Subcutaneous abdominal adipose tissue (tissue), 5 donors: ENCODE data around the gene NAA16.

Experiments used
- H3K27ac ChIP-seq: one replicate; pipeline ENCODE4 v1.7.0; 2013; ENCODE audit warnings: low read depth, mild to moderate bottlenecking, inconsistent platforms, low read length, moderate library complexity
- H3K27me3 ChIP-seq, 5 donors: one replicate each; pipeline ENCODE4 v1.7.0; 2013; ENCODE audit warnings: low read length in 5 of 5, inconsistent platforms in 1 of 5; ENCODE audit not compliant: control insufficient read depth in 5 of 5, insufficient read depth in 4 of 5
- H3K36me3 ChIP-seq, 5 donors: one replicate each; pipeline ENCODE4 v1.7.0; 2013; ENCODE audit warnings: low read length in 5 of 5; ENCODE audit not compliant: control insufficient read depth in 5 of 5, insufficient read depth in 5 of 5
- H3K4me1 ChIP-seq, 5 donors: one replicate each; pipeline ENCODE4 v1.7.0; 2013; ENCODE audit warnings: low read length in 5 of 5, mild to moderate bottlenecking in 3 of 5, moderate library complexity in 1 of 5; ENCODE audit not compliant: control insufficient read depth in 5 of 5, insufficient read depth in 5 of 5
- H3K4me3 ChIP-seq, 5 donors: one replicate each; pipeline ENCODE4 v1.7.0; 2013; ENCODE audit warnings: low read length in 5 of 5, low read depth in 1 of 5
- H3K9ac ChIP-seq, 5 donors: one replicate each; pipeline ENCODE4 v1.7.0; 2013; ENCODE audit warnings: low read length in 5 of 5, mild to moderate bottlenecking in 4 of 5, moderate library complexity in 3 of 5
- H3K9me3 ChIP-seq, 5 donors: one replicate each; pipeline ENCODE4 v1.7.0; 2013; ENCODE audit warnings: low read length in 5 of 5; ENCODE audit not compliant: control insufficient read depth in 5 of 5
- donor health status: healthy.
- donor health status: healthy.
- donor health status: healthy.
- donor health status: healthy.
- donor health status: healthy.

Gene NAA16

GRCh38 chr13:41382431-41382830 lies 71.4 kb downstream of the NAA16 start:
- Histone ChIP-seq H3K27ac (no peak overlapping the region), H3K36me3 (peaks cover 0 to 7% (median 2%) of the 10 kb centered on the region in 5 donors), H3K4me1 (peaks cover 0 to 6% (median 0%) of the 10 kb centered on the region in 5 donors), H3K9ac (no peak overlapping the region), H3K9me3 (no peaks in the 10 kb centered on the region), H3K4me3 (no peak overlapping the region), H3K27me3 (no peaks in the 10 kb centered on the region)

- no peak overlapping the region for H3K9ac ChIP-seq
- H3K27me3 ChIP-seq: no peaks in the 10 kb centered on the region
- peaks cover 0 to 11% (median 0%) of the 10 kb centered on the region in 5 donors for H3K4me1 ChIP-seq
- no peak overlapping the region for H3K4me3 ChIP-seq
- H3K27ac ChIP-seq: no peak overlapping the region
- H3K9me3 ChIP-seq: no peaks in the 10 kb centered on the region
- peaks cover 0 to under 1% (median 0%) of the 10 kb centered on the region in 5 donors for H3K36me3 ChIP-seq
Measured at GRCh38 chr13:41383386-41383785, 72.3 kb downstream of the NAA16 start.

GRCh38 chr13:41384749-41385503 lies 73.9 kb downstream of the NAA16 start:
- Histone ChIP-seq H3K4me3 (no peak overlapping the region), H3K9ac (no peak overlapping the region), H3K9me3 (no peaks in the 10 kb centered on the region), H3K36me3 (no peaks in the 10 kb centered on the region), H3K27ac (no peak overlapping the region), H3K4me1 (peaks cover 0 to 11% (median 0%) of the 10 kb centered on the region in 5 donors), H3K27me3 (no peaks in the 10 kb centered on the region)

DNA sequence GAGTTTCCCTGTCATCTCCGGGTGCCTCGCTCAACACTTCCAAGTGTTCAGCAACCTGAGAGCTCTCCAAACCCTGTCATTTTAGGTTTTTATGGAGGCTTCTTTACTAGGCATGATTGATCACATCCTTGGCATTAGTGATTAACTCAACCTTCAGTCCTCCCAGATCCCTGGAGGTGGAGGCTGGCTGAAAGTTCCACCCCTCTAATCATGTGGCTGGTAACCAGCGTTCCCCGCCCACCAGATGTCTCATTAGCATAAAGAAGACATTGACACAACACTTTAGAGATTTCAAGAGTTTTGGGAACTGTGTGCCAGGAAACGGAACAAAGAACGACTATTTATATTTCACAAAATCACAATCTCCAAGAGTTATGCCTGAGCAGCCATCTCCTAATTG lies 75.1 kb downstream of the NAA16 start:
- H3K36me3 ChIP-seq: no peaks in the 10 kb centered on the region
- no peak overlapping the region for H3K9ac ChIP-seq
- no peaks in the 10 kb centered on the region for H3K27me3 ChIP-seq
- no peak overlapping the region for H3K27ac ChIP-seq
- H3K4me3 ChIP-seq: no peak overlapping the region
- H3K9me3 ChIP-seq: no peaks in the 10 kb centered on the region
- H3K4me1 ChIP-seq: peaks cover 0 to 11% (median 0%) of the 10 kb centered on the region in 5 donors

DNA sequence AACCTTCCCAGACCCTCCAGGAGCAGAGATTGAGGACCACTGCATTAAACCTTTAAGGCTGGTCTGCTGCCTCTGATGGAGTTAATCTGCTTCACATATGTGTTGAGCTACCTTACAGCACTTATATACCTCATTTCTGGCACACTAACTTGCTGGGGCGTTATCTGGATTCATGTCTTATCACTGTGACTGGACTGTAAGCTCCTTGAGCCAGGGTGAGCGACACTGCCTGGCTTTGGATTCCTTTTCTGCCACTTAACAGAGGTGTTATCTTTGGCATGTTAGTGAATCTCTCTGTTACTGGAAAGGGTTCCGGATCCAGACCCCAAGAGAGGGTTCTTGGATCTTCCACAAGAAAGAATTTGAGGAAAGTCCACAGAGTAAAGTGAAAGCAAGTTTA lies 76.5 kb downstream of the NAA16 start:
- H3K9me3 ChIP-seq: no peaks in the 10 kb centered on the region
- no peak overlapping the region for H3K4me3 ChIP-seq
- H3K27me3 ChIP-seq: no peaks in the 10 kb centered on the region
- H3K36me3 ChIP-seq: no peaks in the 10 kb centered on the region
- peaks cover 0 to 11% (median 0%) of the 10 kb centered on the region in 5 donors for H3K4me1 ChIP-seq
- no peak overlapping the region for H3K9ac ChIP-seq
- no peak overlapping the region for H3K27ac ChIP-seq

- H3K4me3 ChIP-seq: no peak overlapping the region
- no peak overlapping the region for H3K27ac ChIP-seq
- H3K36me3 ChIP-seq: no peaks in the 10 kb centered on the region
- no peaks in the 10 kb centered on the region for H3K9me3 ChIP-seq
- H3K27me3 ChIP-seq: no peaks in the 10 kb centered on the region
- peaks cover 0 to 11% (median 0%) of the 10 kb centered on the region in 5 donors for H3K4me1 ChIP-seq
- no peak overlapping the region for H3K9ac ChIP-seq
Measured at GRCh38 chr13:41388143-41388881, 77.2 kb downstream of the NAA16 start.

DNA sequence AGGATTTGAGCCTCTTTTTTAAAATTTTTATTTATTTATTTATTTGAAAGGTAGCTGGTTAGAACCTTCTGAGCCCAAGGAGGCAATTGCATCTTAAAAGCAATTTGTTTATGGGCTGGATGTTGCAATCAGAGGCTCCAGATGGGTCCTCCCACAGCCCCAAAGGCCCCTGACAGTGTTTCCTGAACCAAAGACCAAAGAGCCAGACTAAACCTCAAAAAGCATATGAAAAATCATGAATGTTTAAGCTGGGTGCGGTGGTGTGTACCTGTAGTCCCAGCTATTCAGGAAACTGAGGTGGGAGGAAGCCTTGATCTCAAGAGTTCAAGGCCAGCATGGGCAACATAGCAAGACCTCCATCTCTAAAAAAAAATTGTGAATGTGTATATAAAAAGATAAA lies 78.5 kb downstream of the NAA16 start:
- no peaks in the 10 kb centered on the region for H3K36me3 ChIP-seq
- H3K4me3 ChIP-seq: no peak overlapping the region
- H3K27me3 ChIP-seq: no peaks in the 10 kb centered on the region
- no peak overlapping the region for H3K9ac ChIP-seq
- H3K27ac ChIP-seq: no peak overlapping the region
- H3K9me3 ChIP-seq: no peaks in the 10 kb centered on the region
- H3K4me1 ChIP-seq: peaks cover 0 to 9% (median 0%) of the 10 kb centered on the region in 5 donors

DNA sequence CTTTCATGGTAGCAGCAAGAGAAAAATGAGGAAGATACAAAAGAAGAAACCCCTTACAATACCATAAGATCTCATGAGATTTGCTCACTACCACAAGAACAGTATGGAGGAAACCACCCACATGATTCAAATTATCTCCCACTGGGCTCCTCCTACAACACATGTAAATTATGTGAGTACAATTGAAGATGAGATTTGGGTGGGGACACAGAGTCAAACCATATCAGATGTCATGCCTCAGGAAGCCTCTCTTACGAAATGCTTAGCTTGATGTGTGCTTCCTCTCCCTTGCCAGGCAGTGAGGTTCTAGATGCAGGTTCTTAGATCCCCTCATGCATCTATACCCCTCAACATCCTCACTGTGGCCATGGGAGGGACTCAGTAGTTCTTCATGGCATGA lies 83.1 kb downstream of the NAA16 start:
- H3K9me3 ChIP-seq: no peaks in the 10 kb centered on the region
- no peak overlapping the region for H3K27ac ChIP-seq
- no peaks in the 10 kb centered on the region for H3K27me3 ChIP-seq
- no peaks in the 10 kb centered on the region for H3K4me1 ChIP-seq
- H3K4me3 ChIP-seq: no peak overlapping the region
- H3K36me3 ChIP-seq: no peaks in the 10 kb centered on the region
- H3K9ac ChIP-seq: no peak overlapping the region

- H3K9ac ChIP-seq: no peak overlapping the region
- H3K27me3 ChIP-seq: no peaks in the 10 kb centered on the region
- no peak overlapping the region for H3K4me3 ChIP-seq
- H3K27ac ChIP-seq: no peak overlapping the region
- no peaks in the 10 kb centered on the region for H3K4me1 ChIP-seq
- H3K9me3 ChIP-seq: no peaks in the 10 kb centered on the region
- H3K36me3 ChIP-seq: no peaks in the 10 kb centered on the region
Measured at GRCh38 chr13:41398494-41399170, 87.6 kb downstream of the NAA16 start.

- no peak overlapping the region for H3K4me3 ChIP-seq
- H3K27me3 ChIP-seq: no peaks in the 10 kb centered on the region
- no peak overlapping the region for H3K27ac ChIP-seq
- no peaks in the 10 kb centered on the region for H3K9me3 ChIP-seq
- H3K4me1 ChIP-seq: no peaks in the 10 kb centered on the region
- no peaks in the 10 kb centered on the region for H3K36me3 ChIP-seq
- H3K9ac ChIP-seq: no peak overlapping the region
Measured at GRCh38 chr13:41401366-41401765, 90.3 kb downstream of the NAA16 start.
